GM12878 (cell line): ENCODE measurements around the gene SUGP2. TPM values are rescaled to one million over a fixed set of nuclear protein-coding genes. Genes with fewer than 3 reads are reported as not detected.

ENCODE experiments used
- ATAC-seq: fragments of 200-7000 bp; cut with Tn5 transposase; 3 replicates; pipeline ENCODE4 v1.9.1; 2020; ENCODE audit warnings: mild to moderate bottlenecking, moderate library complexity
- BruUV-seq: library from RNA; stranded (reverse); fragments of 400-500 nt; replicated peaks from 2 replicates; lab custom pipeline; 2021; lab: Mats Ljungman, UMichigan
- CTCF ChIA-PET: fragments of 300-600 bp; sonication (Branson Sonifier 250); formaldehyde crosslinking; extraction: SDS; loops from one replicate; lab custom pipeline; 2021; ENCODE audit warnings: inconsistent platforms; lab: Yijun Ruan, JAX
- POLR2A ChIA-PET: fragments of 350-600 bp; formaldehyde crosslinking; extraction: SDS; loops from one replicate; lab custom pipeline; 2021; ENCODE audit warnings: inconsistent platforms; lab: Charles Lee
- RAD21 ChIA-PET: fragments of 300-600 bp; sonication (Branson Sonifier 250); formaldehyde crosslinking; loops from one replicate; lab custom pipeline; 2023; ENCODE audit warnings: antibody characterized with exemption; ENCODE audit not compliant: unreplicated experiment; lab: Charles Lee
- SMC1A ChIA-PET: fragments of 300-600 bp; sonication (Branson Sonifier 250); formaldehyde crosslinking; loops from one replicate; lab custom pipeline; 2023; ENCODE audit not compliant: unreplicated experiment, uncharacterized antibody; lab: Charles Lee
- DNase-seq: peaks from one replicate; pipeline ENCODE4 v3.0.0-alpha.2; 2011; ENCODE audit warnings: low read depth, low spot score
- FAIRE-seq: peaks from 3 replicates; lab custom pipeline; 2011; peaks lifted over from hg19 to GRCh38; lab: Jason Lieb, UNC
- H2AFZ ChIP-seq: 2 replicates; pipeline ENCODE4 v1.6.0; 2011; ENCODE audit warnings: low read depth, low read length, control low read depth; ENCODE audit not compliant: control insufficient read depth
- H3K27ac ChIP-seq: 2 replicates; pipeline ENCODE4 v1.5.1; 2011; ENCODE audit warnings: control low read depth; ENCODE audit not compliant: control insufficient read depth, insufficient read depth
- H3K27me3 ChIP-seq, 2 experiments: replicated peaks in 1 of 2; 2 replicates each; pipeline versions ENCODE4 v1.6.0 to v1.6.1; 2011; ENCODE audit warnings: low read length in 1 of 2; ENCODE audit not compliant: control insufficient read depth in 2 of 2, insufficient read depth in 2 of 2
- H3K36me3 ChIP-seq, 2 experiments: 2 replicates each; pipeline ENCODE4 v1.5.1; 2011; ENCODE audit warnings: low read length in 1 of 2; ENCODE audit not compliant: control insufficient read depth in 2 of 2, insufficient read depth in 2 of 2
- H3K4me1 ChIP-seq: 2 replicates; pipeline ENCODE4 v1.6.1; 2011; ENCODE audit warnings: mild to moderate bottlenecking, low read length, moderate library complexity, mixed read lengths; ENCODE audit not compliant: control insufficient read depth, insufficient read depth
- H3K4me2 ChIP-seq: 2 replicates; pipeline ENCODE4 v1.6.0; 2011; ENCODE audit warnings: control low read depth; ENCODE audit not compliant: control insufficient read depth, insufficient read depth
- H3K4me3 ChIP-seq: fragments of 200-600 bp; sonication (generic); 2 replicates; pipeline ENCODE4 v1.5.1; 2016
- H3K79me2 ChIP-seq: 2 replicates; pipeline ENCODE4 v1.6.0; 2011; ENCODE audit warnings: low read length; ENCODE audit not compliant: control insufficient read depth, insufficient read depth
- H3K9ac ChIP-seq: 2 replicates; pipeline ENCODE4 v1.8.0; 2011; ENCODE audit warnings: low read length, control low read depth, mixed read lengths; ENCODE audit not compliant: control insufficient read depth, insufficient read depth
- H3K9me3 ChIP-seq: replicated peaks from 3 replicates; pipeline ENCODE4 v1.5.1; 2011; ENCODE audit warnings: mild to moderate bottlenecking, low read length; ENCODE audit not compliant: control insufficient read depth, insufficient read depth
- H4K20me1 ChIP-seq: 2 replicates; pipeline ENCODE4 v1.6.0; 2011; ENCODE audit not compliant: control insufficient read depth, insufficient read depth
- CBX3 ChIP-seq: fragments of 200-600 bp; sonication (generic); IDR thresholded peaks from 2 replicates; pipeline ENCODE4 v1.6.1; 2016; ENCODE audit warnings: low read depth, borderline replicate concordance
- HDGF ChIP-seq: fragments of 450-650 bp; IDR thresholded peaks from 2 replicates; pipeline ENCODE4 v1.6.1; 2016; ENCODE audit warnings: antibody characterized with exemption
- KLF5 ChIP-seq: fragments of 450-650 bp; IDR thresholded peaks from 2 replicates; pipeline ENCODE4 v1.6.1; 2014; ENCODE audit warnings: mild to moderate bottlenecking; ENCODE audit not compliant: partially characterized antibody
- NBN ChIP-seq: fragments of 450-650 bp; IDR thresholded peaks from 2 replicates; pipeline ENCODE4 v1.6.1; 2016
- RAD21 ChIP-seq: IDR thresholded peaks from 2 replicates; pipeline ENCODE4 v1.6.1; 2011; ENCODE audit warnings: mild to moderate bottlenecking, low read depth, low read length, moderate library complexity; ENCODE audit not compliant: insufficient read depth
- RUNX3 ChIP-seq: IDR thresholded peaks from 2 replicates; pipeline ENCODE4 v1.6.1; 2012; ENCODE audit warnings: low read length, inconsistent platforms
- SREBF1 ChIP-seq: IDR thresholded peaks from 2 replicates; pipeline ENCODE4 v1.6.1; 2012; ENCODE audit warnings: mild to moderate bottlenecking, low read length
- SRF ChIP-seq, 2 experiments: IDR thresholded peaks; 2 replicates each; pipeline ENCODE4 v1.6.1; 2011; ENCODE audit warnings: low read depth in 2 of 2, low read length in 2 of 2, mild to moderate bottlenecking in 1 of 2, moderate library complexity in 1 of 2
- ZNF274 ChIP-seq: IDR thresholded peaks from one replicate; pipeline ENCODE4 v1.8.0; 2011; ENCODE audit not compliant: insufficient read length, insufficient read depth
- WGBS: methylation state at CpG from one replicate; pipeline ENCODE4 v1.1.6; 2016; ENCODE audit warnings: low lambda C conversion rate; ENCODE audit not compliant: insufficient replicate concordance, insufficient coverage; ENCODE audit errors: missing lambda C conversion rate; 5-methylcytosine and 5-hydroxymethylcytosine counted together
- in situ Hi-C: fragments of 300-500 bp; cut with MboI; formaldehyde crosslinking; loops from 9 replicates; pipeline ENCODE4 v1.14.3; 2018; ENCODE audit warnings: mixed read lengths
- intact Hi-C: fragments of 100-400 bp; cut with micrococcal nuclease; formaldehyde crosslinking; loops from one replicate; pipeline ENCODE4 v1.14.2; 2022; ENCODE audit not compliant: unreplicated experiment
- polyA plus RNA-seq, 11 experiments: library from polyadenylated mRNA; depleted of rRNA in 4 of 11; unstranded in 6 of 11; stranded (reverse) in 5 of 11; fragments of >200 nt; fragmentation: Nextera tagmentation in 4 of 11; fragmentation: Illumina TruSeq in 1 of 11; extraction: Ambion mirVana in 4 of 11; extraction: Trizol in 1 of 11; gene quantifications; 1 replicate in 1 of 11; 2 replicates in 10 of 11; pipeline versions ENCODE4 v1.2.1 to v1.2.3, GENCODE V29; 2011 to 2016; ENCODE audit warnings: inconsistent platforms in 2 of 11, missing spikeins in 2 of 11, low read depth in 1 of 11
- total RNA-seq, 4 experiments: library from RNA; depleted of rRNA in 3 of 4; stranded (reverse); fragments of >200 nt in 3 of 4; fragmentation: Illumina TruSeq in 1 of 4; extraction: Trizol in 1 of 4; gene quantifications; 2 replicates each; pipeline versions ENCODE4 v1.2.1 to v1.2.3, GENCODE V29; 2013 to 2021
- TF ChIP-seq, protein P1 (sequence below): IDR thresholded peaks from 2 replicates; pipeline ENCODE4 v1.6.1; 2011; ENCODE audit warnings: borderline replicate concordance, low read depth, mild to moderate bottlenecking, moderate library complexity, low read length; ENCODE audit not compliant: insufficient read depth, poor library complexity, severe bottlenecking
- TF ChIP-seq, protein P2 (sequence below): fragments of 450-650 bp; IDR thresholded peaks from 2 replicates; pipeline ENCODE4 v1.6.1; 2014; ENCODE audit warnings: mild to moderate bottlenecking
- TF ChIP-seq, protein P3 (sequence below): fragments of 450-650 bp; IDR thresholded peaks from 2 replicates; pipeline ENCODE4 v1.6.1; 2017; ENCODE audit warnings: mild to moderate bottlenecking, low read depth, inconsistent platforms; ENCODE audit not compliant: poor library complexity, severe bottlenecking
- TF ChIP-seq, protein P4 (sequence below): IDR thresholded peaks from 2 replicates; pipeline ENCODE4 v1.6.1; 2012; ENCODE audit warnings: low read length, inconsistent platforms
- TF ChIP-seq, protein P5 (sequence below): fragments of 450-650 bp; IDR thresholded peaks from 2 replicates; pipeline ENCODE4 v1.6.1; 2016; ENCODE audit warnings: mild to moderate bottlenecking

Gene SUGP2
- total and polyA plus RNA-seq, 10 of the 15 experiments (the other 5 are each of a cell fraction or from before 2014, with no cell fraction given): 15.0 to 120 (median 57.2) TPM

DNA sequence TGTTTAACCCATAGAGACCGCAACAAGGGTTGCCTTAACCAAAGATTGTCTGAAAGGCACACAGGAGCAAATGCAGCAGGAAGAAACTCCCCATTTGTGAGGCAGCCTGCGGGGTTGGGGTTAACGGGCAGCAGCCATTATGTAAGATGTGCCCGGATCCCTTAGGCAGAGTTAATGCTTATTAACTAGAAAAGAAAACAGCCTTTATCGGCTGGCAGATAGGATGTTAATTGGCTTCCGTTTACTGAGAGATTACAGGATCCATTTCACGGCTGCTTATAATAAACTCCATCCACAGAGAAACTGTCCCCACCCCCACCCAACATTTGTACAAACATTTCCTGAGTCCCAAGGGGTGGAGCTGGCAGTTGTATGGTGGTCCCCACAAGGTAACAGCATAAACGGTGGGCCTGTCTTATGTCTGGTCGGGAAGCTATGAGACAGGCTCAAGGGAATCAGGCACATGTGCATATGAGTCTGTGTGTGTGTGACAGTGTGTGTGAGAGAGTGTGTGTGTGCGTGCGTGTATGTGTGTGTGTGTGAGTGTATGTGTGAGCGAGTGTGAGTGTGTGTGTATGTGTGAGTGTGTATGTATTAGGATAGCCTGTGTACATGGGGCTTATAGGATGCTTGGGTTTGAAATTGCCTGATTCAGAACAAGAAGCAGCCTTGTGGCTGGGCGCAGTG, 41.0 kb upstream of the SUGP2 start (continued):
- TF ChIP-seq, protein P1, sequence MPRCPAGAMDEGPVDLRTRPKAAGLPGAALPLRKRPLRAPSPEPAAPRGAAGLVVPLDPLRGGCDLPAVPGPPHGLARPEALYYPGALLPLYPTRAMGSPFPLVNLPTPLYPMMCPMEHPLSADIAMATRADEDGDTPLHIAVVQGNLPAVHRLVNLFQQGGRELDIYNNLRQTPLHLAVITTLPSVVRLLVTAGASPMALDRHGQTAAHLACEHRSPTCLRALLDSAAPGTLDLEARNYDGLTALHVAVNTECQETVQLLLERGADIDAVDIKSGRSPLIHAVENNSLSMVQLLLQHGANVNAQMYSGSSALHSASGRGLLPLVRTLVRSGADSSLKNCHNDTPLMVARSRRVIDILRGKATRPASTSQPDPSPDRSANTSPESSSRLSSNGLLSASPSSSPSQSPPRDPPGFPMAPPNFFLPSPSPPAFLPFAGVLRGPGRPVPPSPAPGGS: peak; percentile 98

DNA sequence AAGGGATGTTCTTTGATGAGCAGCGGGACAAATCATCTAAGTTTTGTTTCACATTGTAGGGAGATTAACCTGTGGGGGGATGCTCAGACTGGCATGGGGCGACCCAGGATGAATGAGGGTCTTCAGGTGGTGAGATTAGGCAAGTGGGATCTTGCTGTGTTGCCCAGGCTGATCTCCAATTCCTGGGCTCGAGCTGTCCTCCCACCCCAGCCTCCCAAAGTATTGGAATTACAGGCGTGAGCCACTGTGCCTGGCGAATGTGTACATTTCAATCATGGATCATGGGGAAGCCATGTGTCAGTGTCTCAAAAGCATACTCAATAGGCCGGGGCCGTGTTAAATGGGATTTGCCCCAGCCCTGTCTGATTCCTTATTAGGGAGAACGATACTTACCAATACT, 38.6 kb upstream of the SUGP2 start:
- CTCF ChIA-PET: no interaction called here
- H2AFZ ChIP-seq: no peak overlapping the region
- peaks cover 10% of the 10 kb centered on the region for H3K79me2 ChIP-seq
- no peak overlapping the region for H3K4me2 ChIP-seq
- no peaks in the 10 kb centered on the region; a peak in 2 of 4 replicates for H3K36me3 ChIP-seq
- no peaks in the 10 kb centered on the region; the same call in 1 of the 2 replicates for H4K20me1 ChIP-seq
- no peak overlapping the region for H3K4me3 ChIP-seq
- SMC1A ChIA-PET: no interaction called here
- peaks cover 14% of the 10 kb centered on the region for H3K4me1 ChIP-seq
- DNase-seq (no peak), ATAC-seq (no peak), FAIRE-seq (no peak)
- H3K9ac ChIP-seq: no peak overlapping the region
- RAD21 ChIA-PET: no interaction called here
- TSS peak; percentile 38 for BruUV-seq
- H3K9me3 ChIP-seq: no peaks in the 10 kb centered on the region
- intact Hi-C loops: no loop called here
- POLR2A ChIA-PET: no interaction called here
- WGBS: over 99% methylated on average over 8 of the region's 8 CpGs
- in situ Hi-C loops: no loop called here
- no peak overlapping the region for H3K27ac ChIP-seq
- TF ChIP-seq, protein P2, sequence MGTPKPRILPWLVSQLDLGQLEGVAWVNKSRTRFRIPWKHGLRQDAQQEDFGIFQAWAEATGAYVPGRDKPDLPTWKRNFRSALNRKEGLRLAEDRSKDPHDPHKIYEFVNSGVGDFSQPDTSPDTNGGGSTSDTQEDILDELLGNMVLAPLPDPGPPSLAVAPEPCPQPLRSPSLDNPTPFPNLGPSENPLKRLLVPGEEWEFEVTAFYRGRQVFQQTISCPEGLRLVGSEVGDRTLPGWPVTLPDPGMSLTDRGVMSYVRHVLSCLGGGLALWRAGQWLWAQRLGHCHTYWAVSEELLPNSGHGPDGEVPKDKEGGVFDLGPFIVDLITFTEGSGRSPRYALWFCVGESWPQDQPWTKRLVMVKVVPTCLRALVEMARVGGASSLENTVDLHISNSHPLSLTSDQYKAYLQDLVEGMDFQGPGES: no peak
- TF ChIP-seq, protein P3, sequence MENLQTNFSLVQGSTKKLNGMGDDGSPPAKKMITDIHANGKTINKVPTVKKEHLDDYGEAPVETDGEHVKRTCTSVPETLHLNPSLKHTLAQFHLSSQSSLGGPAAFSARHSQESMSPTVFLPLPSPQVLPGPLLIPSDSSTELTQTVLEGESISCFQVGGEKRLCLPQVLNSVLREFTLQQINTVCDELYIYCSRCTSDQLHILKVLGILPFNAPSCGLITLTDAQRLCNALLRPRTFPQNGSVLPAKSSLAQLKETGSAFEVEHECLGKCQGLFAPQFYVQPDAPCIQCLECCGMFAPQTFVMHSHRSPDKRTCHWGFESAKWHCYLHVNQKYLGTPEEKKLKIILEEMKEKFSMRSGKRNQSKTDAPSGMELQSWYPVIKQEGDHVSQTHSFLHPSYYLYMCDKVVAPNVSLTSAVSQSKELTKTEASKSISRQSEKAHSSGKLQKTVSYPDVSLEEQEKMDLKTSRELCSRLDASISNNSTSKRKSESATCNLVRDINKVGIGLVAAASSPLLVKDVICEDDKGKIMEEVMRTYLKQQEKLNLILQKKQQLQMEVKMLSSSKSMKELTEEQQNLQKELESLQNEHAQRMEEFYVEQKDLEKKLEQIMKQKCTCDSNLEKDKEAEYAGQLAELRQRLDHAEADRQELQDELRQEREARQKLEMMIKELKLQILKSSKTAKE: no peak
- no peak for TF ChIP-seq SRF (IDR thresholded peaks at IDR 0.05; ENCODE audit: low read depth in 2 of 2, low read length in 2 of 2)
- TF ChIP-seq HDGF: no peak
- no peak for TF ChIP-seq SREBF1
- TF ChIP-seq RUNX3: no peak
- TF ChIP-seq RAD21: no peak
- no peak for TF ChIP-seq NBN
- TF ChIP-seq ZNF274: no peak
- TF ChIP-seq KLF5: no peak
- TF ChIP-seq, protein P4, sequence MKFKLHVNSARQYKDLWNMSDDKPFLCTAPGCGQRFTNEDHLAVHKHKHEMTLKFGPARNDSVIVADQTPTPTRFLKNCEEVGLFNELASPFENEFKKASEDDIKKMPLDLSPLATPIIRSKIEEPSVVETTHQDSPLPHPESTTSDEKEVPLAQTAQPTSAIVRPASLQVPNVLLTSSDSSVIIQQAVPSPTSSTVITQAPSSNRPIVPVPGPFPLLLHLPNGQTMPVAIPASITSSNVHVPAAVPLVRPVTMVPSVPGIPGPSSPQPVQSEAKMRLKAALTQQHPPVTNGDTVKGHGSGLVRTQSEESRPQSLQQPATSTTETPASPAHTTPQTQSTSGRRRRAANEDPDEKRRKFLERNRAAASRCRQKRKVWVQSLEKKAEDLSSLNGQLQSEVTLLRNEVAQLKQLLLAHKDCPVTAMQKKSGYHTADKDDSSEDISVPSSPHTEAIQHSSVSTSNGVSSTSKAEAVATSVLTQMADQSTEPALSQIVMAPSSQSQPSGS: no peak
- TF ChIP-seq, protein P5, sequence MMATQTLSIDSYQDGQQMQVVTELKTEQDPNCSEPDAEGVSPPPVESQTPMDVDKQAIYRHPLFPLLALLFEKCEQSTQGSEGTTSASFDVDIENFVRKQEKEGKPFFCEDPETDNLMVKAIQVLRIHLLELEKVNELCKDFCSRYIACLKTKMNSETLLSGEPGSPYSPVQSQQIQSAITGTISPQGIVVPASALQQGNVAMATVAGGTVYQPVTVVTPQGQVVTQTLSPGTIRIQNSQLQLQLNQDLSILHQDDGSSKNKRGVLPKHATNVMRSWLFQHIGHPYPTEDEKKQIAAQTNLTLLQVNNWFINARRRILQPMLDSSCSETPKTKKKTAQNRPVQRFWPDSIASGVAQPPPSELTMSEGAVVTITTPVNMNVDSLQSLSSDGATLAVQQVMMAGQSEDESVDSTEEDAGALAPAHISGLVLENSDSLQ: no peak
- TF ChIP-seq CBX3: no peak
- H3K27me3 ChIP-seq: no peaks in the 10 kb centered on the region
